Measurements from ENCODE around the gene GSPT2.

DNA sequence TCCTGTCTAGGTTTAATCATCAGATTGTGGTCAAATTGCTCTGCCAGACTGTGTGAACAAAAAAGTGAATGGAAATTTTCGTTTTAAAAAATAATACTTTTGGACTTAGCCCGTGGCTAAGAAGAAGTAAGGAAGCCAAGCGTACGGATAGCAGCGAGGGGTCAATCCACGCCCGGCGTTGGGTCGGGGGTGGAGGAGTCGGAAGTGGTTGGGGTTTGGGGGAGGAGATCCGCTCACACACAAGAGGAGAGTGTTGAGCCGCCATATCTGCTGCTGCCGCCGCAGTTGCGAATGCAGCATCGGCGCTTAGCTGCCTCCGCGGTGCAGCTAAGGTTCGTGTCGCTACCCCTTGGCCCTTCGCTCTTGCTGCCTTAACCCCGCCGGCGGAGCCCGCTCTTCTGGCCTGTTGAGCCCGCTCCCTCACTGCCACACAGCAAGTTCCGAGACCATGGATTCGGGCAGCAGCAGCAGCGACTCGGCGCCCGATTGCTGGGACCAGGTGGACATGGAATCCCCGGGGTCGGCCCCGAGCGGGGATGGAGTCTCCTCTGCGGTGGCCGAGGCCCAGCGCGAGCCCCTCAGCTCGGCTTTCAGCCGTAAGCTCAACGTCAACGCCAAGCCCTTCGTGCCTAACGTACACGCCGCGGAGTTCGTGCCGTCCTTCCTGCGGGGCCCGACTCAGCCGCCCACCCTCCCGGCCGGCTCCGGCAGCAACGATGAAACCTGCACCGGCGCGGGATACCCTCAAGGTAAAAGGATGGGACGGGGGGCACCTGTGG lies at the start of gene GSPT2:
- TF ChIP-seq CTCF (conservative IDR thresholded peaks at IDR 0.05), result no peak
- no peak for TF ChIP-seq EZH2 (IDR thresholded peaks at IDR 0.05; ENCODE audit: low read depth)

All from PC-9 (cell line).